H9 (cell line): ENCODE results near the gene ANK2. TPM values are rescaled to one million over a fixed set of nuclear protein-coding genes. Genes with fewer than 3 reads are reported as not detected.
"Not testable (repeated sequence)": the region's sequence is repeated elsewhere in the genome, so short reads cannot be mapped to it uniquely, and the experiment has no call there.

Source experiments
- DNase-seq: peaks from one replicate; pipeline ENCODE4 v3.0.0-alpha.2; 2017
- H2AFZ ChIP-seq: one replicate; pipeline ENCODE4 v1.6.1; 2013; ENCODE audit warnings: mild to moderate bottlenecking, low read length, control low read depth, moderate library complexity
- H2AK5ac ChIP-seq: 2 replicates; pipeline ENCODE4 v1.6.1; 2013; ENCODE audit warnings: low read length, control low read depth, mixed read lengths; ENCODE audit not compliant: insufficient read length
- H2BK120ac ChIP-seq: one replicate; pipeline ENCODE4 v1.6.1; 2013; ENCODE audit warnings: low read depth, mild to moderate bottlenecking, low read length, control low read depth, inconsistent platforms; ENCODE audit not compliant: poor library complexity, severe bottlenecking
- H2BK12ac ChIP-seq: 2 replicates; pipeline ENCODE4 v1.6.1; 2013; ENCODE audit warnings: low read length, control low read depth, mixed read lengths, low read depth; ENCODE audit not compliant: insufficient read length
- H2BK15ac ChIP-seq: 2 replicates; pipeline ENCODE4 v1.6.1; 2013; ENCODE audit warnings: low read depth, low read length, control low read depth
- H2BK20ac ChIP-seq: one replicate; pipeline ENCODE4 v1.6.1; 2013; ENCODE audit warnings: low read depth, mild to moderate bottlenecking, low read length, control low read depth, inconsistent platforms; ENCODE audit not compliant: poor library complexity, severe bottlenecking
- H2BK5ac ChIP-seq: 2 replicates; pipeline ENCODE4 v1.6.1; 2013; ENCODE audit warnings: low read length, control low read depth, mixed read lengths; ENCODE audit not compliant: insufficient read length
- H3K14ac ChIP-seq: 2 replicates; pipeline ENCODE4 v1.6.1; 2013; ENCODE audit warnings: low read length, control low read depth; ENCODE audit not compliant: insufficient read depth
- H3K18ac ChIP-seq: 2 replicates; pipeline ENCODE4 v1.6.1; 2013; ENCODE audit warnings: low read depth, mild to moderate bottlenecking, mixed read lengths, low read length, control low read depth; ENCODE audit not compliant: insufficient read length
- H3K23ac ChIP-seq: 2 replicates; pipeline ENCODE4 v1.6.1; 2013; ENCODE audit warnings: low read length, control low read depth, mixed read lengths, low read depth; ENCODE audit not compliant: insufficient read length
- H3K23me2 ChIP-seq: 2 replicates; pipeline ENCODE4 v1.6.1; 2013; ENCODE audit warnings: low read depth, mild to moderate bottlenecking, mixed read lengths, low read length, control low read depth; ENCODE audit not compliant: insufficient read length, poor library complexity, severe bottlenecking
- H3K27ac ChIP-seq: 2 replicates; pipeline ENCODE4 v1.5.1; 2013; ENCODE audit warnings: low read length, control low read depth, mixed read lengths, low read depth; ENCODE audit not compliant: insufficient read length
- H3K27me3 ChIP-seq: 2 replicates; pipeline ENCODE4 v1.6.1; 2013; ENCODE audit warnings: low read length, control low read depth, inconsistent platforms; ENCODE audit not compliant: insufficient read depth
- H3K4ac ChIP-seq: 2 replicates; pipeline ENCODE4 v1.6.1; 2013; ENCODE audit warnings: low read depth, mild to moderate bottlenecking, control low read depth, inconsistent platforms, low read length, moderate library complexity
- H3K4me1 ChIP-seq: 2 replicates; pipeline ENCODE4 v1.6.1; 2013; ENCODE audit warnings: low read length, control low read depth, inconsistent platforms; ENCODE audit not compliant: insufficient read depth
- H3K4me2 ChIP-seq: 2 replicates; pipeline ENCODE4 v1.6.1; 2013; ENCODE audit warnings: low read length, control low read depth, mixed read lengths; ENCODE audit not compliant: insufficient read length, insufficient read depth
- H3K56ac ChIP-seq: 2 replicates; pipeline ENCODE4 v1.6.1; 2013; ENCODE audit warnings: low read depth, mild to moderate bottlenecking, mixed read lengths, low read length, control low read depth; ENCODE audit not compliant: insufficient read length
- H3K79me1 ChIP-seq: 2 replicates; pipeline ENCODE4 v1.6.1; 2013; ENCODE audit warnings: low read depth, mild to moderate bottlenecking, moderate library complexity, low read length, control low read depth, inconsistent platforms; ENCODE audit not compliant: insufficient read depth, poor library complexity, severe bottlenecking
- H3K79me2 ChIP-seq: 2 replicates; pipeline ENCODE4 v1.6.1; 2013; ENCODE audit warnings: low read length, control low read depth, inconsistent platforms; ENCODE audit not compliant: insufficient read depth
- H3K9ac ChIP-seq: 2 replicates; pipeline ENCODE4 v1.6.1; 2013; ENCODE audit warnings: low read length, control low read depth, mixed read lengths; ENCODE audit not compliant: insufficient read length; ENCODE audit errors: extremely low read depth
- H3K9me3 ChIP-seq: one replicate; pipeline ENCODE4 v1.6.1; 2013; ENCODE audit warnings: low read depth, low read length, inconsistent platforms; ENCODE audit not compliant: control insufficient read depth
- H3T11ph ChIP-seq: one replicate; pipeline ENCODE4 v1.6.1; 2013; ENCODE audit warnings: mild to moderate bottlenecking, low read length, control low read depth, inconsistent platforms
- H4K20me1 ChIP-seq: one replicate; pipeline ENCODE4 v1.6.1; 2013; ENCODE audit not compliant: control insufficient read depth, insufficient read length, insufficient read depth
- H4K5ac ChIP-seq: 2 replicates; pipeline ENCODE4 v1.6.1; 2013; ENCODE audit warnings: low read depth, mild to moderate bottlenecking, mixed read lengths, low read length, control low read depth; ENCODE audit not compliant: insufficient read length
- H4K8ac ChIP-seq: replicated peaks from 2 replicates; pipeline ENCODE4 v1.6.1; 2013; ENCODE audit warnings: low read length, control low read depth, mixed read lengths, low read depth; ENCODE audit not compliant: insufficient read length
- H4K91ac ChIP-seq: 2 replicates; pipeline ENCODE4 v1.6.1; 2013; ENCODE audit warnings: low read depth, mild to moderate bottlenecking, moderate library complexity, mixed read lengths, low read length, control low read depth; ENCODE audit not compliant: insufficient read length
- H3K27ac Mint-ChIP-seq, 3 experiments: 2 replicates in 2 of 3; 3 replicates in 1 of 3; pipeline ENCODE4 v1.8.0; 2020 to 2021; ENCODE audit warnings: mixed read lengths in 3 of 3, mild to moderate bottlenecking in 1 of 3, moderate library complexity in 1 of 3
- H3K27me3 Mint-ChIP-seq: 2 replicates; pipeline ENCODE4 v1.8.0; 2021; ENCODE audit warnings: low read depth, mild to moderate bottlenecking, moderate library complexity, mixed read lengths
- H3K36me3 Mint-ChIP-seq, 3 experiments: 2 replicates in 2 of 3; 3 replicates in 1 of 3; pipeline ENCODE4 v1.8.0; 2020 to 2021; ENCODE audit warnings: low read depth in 3 of 3, mixed read lengths in 3 of 3; ENCODE audit not compliant: insufficient read depth in 1 of 3
- H3K4me1 Mint-ChIP-seq, 2 experiments: 2 replicates each; pipeline ENCODE4 v1.8.0; 2020; ENCODE audit warnings: mixed read lengths in 2 of 2
- H3K4me3 Mint-ChIP-seq, 2 experiments: 2 replicates in 1 of 2; 3 replicates in 1 of 2; pipeline ENCODE4 v1.8.0; 2020 to 2021; ENCODE audit warnings: mild to moderate bottlenecking in 2 of 2, mixed read lengths in 2 of 2, moderate library complexity in 1 of 2
- H3K9me3 Mint-ChIP-seq, 2 experiments: 2 replicates in 1 of 2; 3 replicates in 1 of 2; pipeline ENCODE4 v1.8.0; 2020; ENCODE audit warnings: mild to moderate bottlenecking in 2 of 2, mixed read lengths in 2 of 2, moderate library complexity in 1 of 2
- WGBS: extraction: QIAGEN DNeasy Blood & Tissue Kit; methylation state at CpG from one replicate; pipeline ENCODE4 v1.1.7; 2013; ENCODE audit warnings: missing lambda C conversion rate, low lambda C conversion rate, mixed read lengths; ENCODE audit not compliant: insufficient read length; ENCODE audit errors: extremely low coverage; 5-methylcytosine and 5-hydroxymethylcytosine counted together
- total RNA-seq: library from RNA; stranded (reverse); gene quantifications from 2 replicates; pipeline ENCODE4 v1.2.1, GENCODE V29; 2021
- TF ChIP-seq, protein P1 (sequence below): fragments of 200-600 bp; sonication (generic); conservative IDR thresholded peaks from 3 replicates; pipeline ENCODE4 v1.8.0; 2021; ENCODE audit warnings: antibody characterized with exemption, mild to moderate bottlenecking

The ANK2 gene
- total RNA-seq, 1 experiment from 2014 or later = 36.8 TPM

DNA sequence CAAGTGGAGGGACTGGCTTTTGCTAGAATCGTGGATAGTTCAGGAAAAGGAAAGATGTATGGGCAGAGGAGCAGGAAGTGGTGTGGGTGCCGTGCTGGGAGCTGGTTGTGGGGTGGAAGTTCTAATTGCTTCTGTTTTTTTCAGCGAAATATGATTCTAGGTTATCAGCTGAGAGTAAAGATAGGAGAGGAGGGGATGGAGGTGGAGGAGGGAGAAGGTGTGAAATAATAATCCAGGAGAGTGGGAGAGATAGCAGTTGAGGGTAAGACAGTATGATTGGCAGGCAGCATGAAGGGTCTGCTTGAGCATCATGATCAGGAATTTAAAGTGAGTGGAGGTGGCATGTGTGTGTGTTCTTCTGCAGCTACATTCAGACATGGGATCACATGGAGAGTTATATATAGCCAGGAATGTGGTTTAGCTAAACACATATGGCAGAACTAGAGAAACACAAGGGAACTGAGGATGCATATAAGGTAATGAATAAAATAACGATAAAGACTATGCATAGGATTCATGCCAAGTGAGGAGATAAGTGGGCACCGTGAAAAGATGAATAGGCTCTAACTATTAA lies 133.7 kb downstream of the ANK2 start:
- Histone ChIP-seq H3K27me3 (no peaks in the 10 kb centered on the region), H3K79me1 (no peaks in the 10 kb centered on the region), H3K27ac (no peak overlapping the region), H3K4me1 (no peaks in the 10 kb centered on the region; the same call in 1 of the 2 replicates), H2BK5ac (no peak overlapping the region), H2BK20ac (no peak overlapping the region), H3K4ac (no peak overlapping the region), H3K18ac (no peak overlapping the region), H2AFZ (no peak overlapping the region), H4K20me1 (no peaks in the 10 kb centered on the region), H3K9ac (no peak overlapping the region), H3K14ac (no peak overlapping the region), H3K23ac (no peak overlapping the region), H2BK120ac (no peak overlapping the region), H4K8ac (no peak overlapping the region), H3K79me2 (no peaks in the 10 kb centered on the region), H3K56ac (no peak overlapping the region), H2BK15ac (no peak overlapping the region), H2AK5ac (no peak overlapping the region), H3K23me2 (no peaks in the 10 kb centered on the region), H3T11ph (no peak overlapping the region), H4K91ac (no peak overlapping the region), H4K5ac (no peak overlapping the region), H3K9me3 (no peaks in the 10 kb centered on the region), H2BK12ac (no peak overlapping the region), H3K4me2 (no peak overlapping the region)
- Mint-ChIP-seq H3K4me1 (peaks cover 11 to 12% of the 10 kb centered on the region in 2 experiments), H3K4me3 (no peak overlapping the region), H3K36me3 (peaks cover 0 to 3% (median 2%) of the 10 kb centered on the region in 3 experiments; a peak in 3 of 7 replicates), H3K27me3 (no peaks in the 10 kb centered on the region), H3K27ac (no peak overlapping the region), H3K9me3 (peaks cover 0 to 5% of the 10 kb centered on the region in 2 experiments; a peak in 1 of 5 replicates)
- no peak for DNase-seq
- no CpG with 5 or more reads among the region's 5 CpGs for WGBS
- TF ChIP-seq, protein P1, sequence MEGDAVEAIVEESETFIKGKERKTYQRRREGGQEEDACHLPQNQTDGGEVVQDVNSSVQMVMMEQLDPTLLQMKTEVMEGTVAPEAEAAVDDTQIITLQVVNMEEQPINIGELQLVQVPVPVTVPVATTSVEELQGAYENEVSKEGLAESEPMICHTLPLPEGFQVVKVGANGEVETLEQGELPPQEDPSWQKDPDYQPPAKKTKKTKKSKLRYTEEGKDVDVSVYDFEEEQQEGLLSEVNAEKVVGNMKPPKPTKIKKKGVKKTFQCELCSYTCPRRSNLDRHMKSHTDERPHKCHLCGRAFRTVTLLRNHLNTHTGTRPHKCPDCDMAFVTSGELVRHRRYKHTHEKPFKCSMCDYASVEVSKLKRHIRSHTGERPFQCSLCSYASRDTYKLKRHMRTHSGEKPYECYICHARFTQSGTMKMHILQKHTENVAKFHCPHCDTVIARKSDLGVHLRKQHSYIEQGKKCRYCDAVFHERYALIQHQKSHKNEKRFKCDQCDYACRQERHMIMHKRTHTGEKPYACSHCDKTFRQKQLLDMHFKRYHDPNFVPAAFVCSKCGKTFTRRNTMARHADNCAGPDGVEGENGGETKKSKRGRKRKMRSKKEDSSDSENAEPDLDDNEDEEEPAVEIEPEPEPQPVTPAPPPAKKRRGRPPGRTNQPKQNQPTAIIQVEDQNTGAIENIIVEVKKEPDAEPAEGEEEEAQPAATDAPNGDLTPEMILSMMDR = no peak

DNA sequence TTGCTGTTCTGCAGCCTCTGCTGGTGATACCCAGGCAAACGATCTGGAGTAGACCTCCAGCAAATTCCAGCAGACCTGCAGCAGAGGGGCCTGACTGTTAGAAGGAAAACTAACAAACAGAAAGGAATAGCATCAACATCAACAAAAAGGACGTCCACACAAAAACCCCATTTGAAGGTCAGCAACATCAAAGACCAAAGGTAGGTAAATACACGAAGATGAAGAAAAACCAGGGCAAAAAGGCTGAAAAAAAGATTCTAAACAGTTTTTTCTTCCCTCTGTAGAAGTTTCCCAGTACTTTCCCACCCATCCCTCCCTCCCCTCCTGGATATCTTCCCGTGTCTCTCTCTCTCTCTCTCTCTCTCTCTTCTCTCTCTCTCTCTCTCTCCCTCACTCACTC lies 136.8 kb downstream of the ANK2 start:
- not testable (repeated sequence) for H3K14ac ChIP-seq, H2BK5ac ChIP-seq, H4K5ac ChIP-seq, H4K91ac ChIP-seq, H2BK15ac ChIP-seq, H3K9me3 ChIP-seq, H3K27ac ChIP-seq, H3K9me3 Mint-ChIP-seq, H3K23me2 ChIP-seq, H3K4me3 Mint-ChIP-seq, H3K23ac ChIP-seq, H2BK120ac ChIP-seq, H3T11ph ChIP-seq, H2AK5ac ChIP-seq, H3K18ac ChIP-seq, H2BK12ac ChIP-seq, DNase-seq, H4K8ac ChIP-seq, H3K56ac ChIP-seq, H3K9ac ChIP-seq, H3K27me3 ChIP-seq, H3K79me1 ChIP-seq, H4K20me1 ChIP-seq, H3K4me2 ChIP-seq, H2AFZ ChIP-seq, H3K27me3 Mint-ChIP-seq, H3K4me1 ChIP-seq, H3K79me2 ChIP-seq, H3K4ac ChIP-seq, H2BK20ac ChIP-seq, H3K36me3 Mint-ChIP-seq
- Mint-ChIP-seq H3K4me1 (peaks cover 19 to 24% of the 10 kb centered on the region in 2 experiments), H3K27ac (peak overlapping the region in 1 of 3 experiments; percentile 18; a peak in 1 of 7 replicates)
- WGBS = no CpG with 5 or more reads among the region's 4 CpGs
